NCI-H1417 treated with DMSO at 0.1 percent for 48 hours (cell line): Measurements from ENCODE around the gene IMPA2.
"Not testable (repeated sequence)": the region's sequence is repeated elsewhere in the genome, so short reads cannot be mapped to it uniquely, and the experiment has no call there.

Experiments
- DNase-seq: peaks from one replicate; lab custom pipeline; 2025; lab: John Stamatoyannopoulos, UW

IMPA2 gene

DNA sequence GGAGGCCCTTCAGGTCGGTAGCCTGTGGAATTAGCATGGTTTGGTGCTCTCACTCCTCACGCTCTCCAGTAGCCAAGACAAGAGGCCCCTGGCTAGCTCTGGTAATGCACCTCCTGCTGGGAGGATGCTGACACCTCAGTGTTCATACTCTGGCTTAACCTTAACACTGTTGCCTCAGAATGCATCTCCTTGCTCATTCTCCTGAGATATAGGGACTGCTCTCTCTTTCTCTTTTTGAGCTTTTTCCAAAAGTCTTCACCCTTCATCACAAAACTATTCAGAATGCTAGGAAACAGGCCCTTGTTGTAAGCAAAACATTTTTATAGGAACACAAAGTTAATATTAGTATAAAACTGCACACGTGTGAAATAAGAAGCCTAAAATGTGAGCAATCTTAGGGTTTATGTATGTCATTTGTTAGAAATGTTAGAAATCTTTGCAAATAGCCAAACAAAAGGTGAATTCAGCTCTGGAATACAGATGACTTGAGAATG is 17.3 kb upstream of the IMPA2 start:
- no peak for DNase-seq

DNA sequence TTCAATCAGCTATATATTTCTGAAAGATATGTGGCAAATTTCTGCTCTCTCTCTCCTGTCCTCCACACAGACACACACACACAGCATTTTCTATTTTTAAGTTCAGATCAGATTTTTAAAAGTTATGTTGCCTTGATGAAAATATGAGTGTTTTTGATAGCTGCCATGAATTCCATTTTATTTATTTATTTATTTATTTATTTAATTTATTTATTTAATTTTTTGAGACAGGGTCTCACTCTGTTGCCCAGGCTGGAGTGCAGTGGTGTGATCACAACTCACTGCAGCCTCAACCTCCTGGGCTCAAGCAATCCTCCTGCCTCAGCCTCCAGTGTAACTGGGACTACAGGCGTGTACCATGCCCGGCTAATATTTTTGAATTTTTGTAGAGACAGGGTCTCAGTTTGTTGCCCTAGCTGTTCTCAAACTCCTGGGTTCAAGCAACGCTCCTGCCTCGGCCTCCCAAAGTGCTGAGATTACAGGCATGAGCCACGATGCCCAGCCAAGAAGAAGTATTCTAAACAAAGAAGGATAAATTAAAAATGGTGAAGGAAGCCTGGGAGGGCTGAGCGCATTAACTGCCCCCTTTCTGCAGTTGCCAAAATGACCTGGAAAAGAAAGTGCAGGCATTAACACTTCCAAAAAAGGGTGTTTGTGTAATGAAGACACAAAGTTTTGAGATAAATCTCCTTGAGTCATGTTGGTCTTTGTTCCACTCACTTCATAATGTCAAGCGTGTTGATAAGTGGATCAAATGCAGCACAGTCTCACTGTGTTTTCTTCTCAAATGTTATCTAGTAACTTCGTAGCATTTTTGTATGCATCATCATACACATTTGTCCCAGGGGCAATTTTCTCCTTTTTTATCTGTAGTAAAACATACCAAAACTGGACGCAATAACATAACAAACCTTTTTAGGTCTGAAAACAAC is 11.1 kb upstream of the IMPA2 start:
- no peak for DNase-seq

DNA sequence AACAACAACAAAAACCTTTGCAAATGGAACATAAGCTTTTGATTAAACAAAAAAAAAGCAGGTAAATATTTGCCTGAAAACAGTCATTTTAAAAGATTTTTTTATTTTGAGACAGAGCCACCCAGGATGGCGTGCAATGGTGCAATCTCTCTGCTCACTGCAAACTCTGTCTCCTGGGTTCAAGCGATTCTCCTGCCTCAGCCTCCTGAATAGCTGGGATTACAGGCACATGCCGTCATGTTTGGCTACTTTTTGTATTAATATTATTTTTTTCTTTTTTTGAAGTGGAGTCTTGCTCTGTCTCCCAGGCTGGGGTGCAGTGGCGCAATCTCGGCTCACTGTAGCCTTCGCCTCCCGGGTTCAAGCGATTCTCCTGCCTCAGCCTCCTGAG is 10.5 kb upstream of the IMPA2 start:
- DNase-seq, result not testable (repeated sequence)

DNA sequence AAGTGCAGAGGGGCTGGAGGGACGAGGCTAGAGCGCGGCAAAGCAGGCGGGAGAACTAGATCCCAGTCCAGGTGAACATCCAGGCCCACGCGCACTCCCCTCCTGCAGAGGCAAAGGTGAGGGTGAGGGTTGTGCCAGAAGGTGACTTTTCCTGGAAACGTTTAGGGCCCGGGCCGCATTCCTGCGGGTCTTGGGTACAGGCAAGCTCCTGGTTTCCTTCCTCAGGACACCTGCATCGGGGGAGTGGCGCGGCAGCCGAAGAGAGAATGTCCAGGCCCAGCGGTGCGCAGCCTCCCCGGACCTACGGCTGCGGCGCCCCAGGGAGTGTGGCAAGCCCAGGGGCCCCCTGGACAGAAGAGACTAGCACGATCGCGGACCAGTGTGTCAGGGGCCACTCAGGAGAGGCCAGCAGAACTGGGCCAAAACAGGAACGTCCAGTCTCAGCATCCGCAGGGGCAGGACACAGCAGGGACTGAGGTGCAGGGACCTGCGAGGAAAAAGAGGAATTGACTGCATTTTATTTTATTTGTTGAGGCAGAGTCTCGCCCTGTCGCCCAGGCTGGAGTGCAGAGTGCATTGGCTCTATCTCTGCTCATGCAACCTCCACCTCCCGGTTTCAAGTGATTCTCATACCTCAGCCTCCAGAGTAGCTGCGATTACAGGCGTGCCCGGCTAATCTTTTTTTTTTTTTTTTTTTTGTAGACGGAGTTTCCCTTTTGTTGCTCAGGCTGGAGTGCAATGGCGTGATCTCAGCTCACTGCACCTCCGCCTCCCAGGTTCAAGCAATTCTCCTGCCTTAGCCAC is 8.7 kb upstream of the IMPA2 start:
- DNase-seq, result no peak

DNA sequence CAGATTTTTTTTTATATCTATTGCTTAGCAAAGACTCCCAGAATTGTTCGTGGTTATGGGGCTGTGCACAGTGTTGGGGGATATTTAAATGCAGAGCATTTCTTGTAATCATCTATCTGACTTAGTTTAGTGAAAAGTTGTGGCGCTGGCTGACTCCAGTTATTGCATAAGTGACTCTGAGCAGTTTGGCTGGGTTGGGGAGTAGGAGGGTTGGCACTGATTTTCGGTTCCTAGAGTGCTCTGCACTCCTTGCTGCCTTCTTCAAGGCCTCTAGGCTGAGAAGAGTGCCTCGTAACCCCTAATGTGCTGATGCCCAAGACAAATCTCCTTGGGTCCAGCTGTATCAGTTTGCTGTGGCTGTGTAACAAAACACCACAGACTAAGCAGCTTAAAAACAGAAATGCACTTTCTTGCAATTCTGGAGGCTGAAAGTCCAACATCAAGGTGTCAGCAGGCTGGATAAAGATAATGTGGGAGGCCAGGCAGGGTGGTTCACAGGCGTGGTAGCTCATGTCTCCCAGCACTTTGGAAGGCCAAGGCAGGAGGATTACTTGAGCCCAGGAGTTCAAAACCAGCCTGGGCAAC is 6.5 kb upstream of the IMPA2 start:
- no peak for DNase-seq

DNA sequence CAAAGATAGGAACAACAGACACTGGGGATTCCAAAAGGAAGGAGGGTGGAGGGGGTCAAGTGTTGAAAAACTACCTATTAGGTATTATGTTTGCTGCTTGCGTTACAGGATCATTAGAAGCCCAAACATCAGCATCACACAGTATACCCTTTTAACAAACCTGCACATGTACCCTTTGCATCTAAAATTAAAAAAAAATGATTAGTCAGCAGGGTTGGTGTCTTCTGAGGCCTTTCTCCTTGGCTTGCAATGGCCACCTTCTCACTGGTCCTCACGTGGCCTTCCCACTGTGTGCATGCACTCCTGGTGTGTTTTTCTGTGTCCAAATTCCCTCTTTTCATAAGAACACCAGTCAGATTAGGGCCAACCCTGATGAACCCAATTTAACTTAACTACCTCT is 5.6 kb upstream of the IMPA2 start:
- no peak for DNase-seq

DNA sequence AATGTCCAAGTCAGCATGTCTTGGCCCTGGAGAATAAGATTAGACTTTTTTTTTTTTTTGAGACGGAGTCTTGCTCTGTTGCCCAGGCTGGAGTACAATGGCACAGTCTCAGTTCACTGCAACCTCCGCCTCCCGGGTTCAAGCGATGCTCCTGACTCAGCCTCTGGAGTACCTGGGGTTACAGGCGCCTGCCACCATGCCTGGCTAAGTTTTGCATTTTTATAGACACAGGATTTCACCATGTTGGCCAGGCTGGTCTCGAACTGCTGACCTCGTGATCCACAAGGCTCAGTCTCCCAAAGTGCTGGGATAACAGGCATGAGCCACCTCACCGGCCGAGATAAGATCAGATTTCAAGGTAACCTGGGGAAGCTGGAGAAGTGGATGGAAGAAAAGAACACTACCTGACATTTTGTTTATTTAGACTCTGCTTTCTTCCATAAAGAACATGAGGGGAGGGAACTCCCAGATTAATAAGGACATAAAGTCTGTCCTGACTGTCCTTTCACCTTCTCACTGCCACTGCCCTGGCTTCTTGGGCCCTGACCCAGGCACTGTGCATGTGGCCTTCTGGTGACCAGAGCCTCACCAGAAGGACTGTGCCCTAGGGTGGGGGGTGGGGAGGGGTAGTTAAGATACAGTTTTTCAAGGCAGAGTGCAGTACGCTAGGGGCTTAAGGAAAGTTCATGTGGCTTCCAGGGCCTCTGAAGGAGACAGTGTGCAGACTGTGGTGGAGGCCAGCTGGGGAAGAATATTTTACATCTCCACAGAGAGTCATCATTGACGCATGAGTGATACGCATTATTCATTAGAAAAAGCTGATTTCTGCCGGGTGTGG is 4.8 kb upstream of the IMPA2 start:
- DNase-seq, result no peak

DNA sequence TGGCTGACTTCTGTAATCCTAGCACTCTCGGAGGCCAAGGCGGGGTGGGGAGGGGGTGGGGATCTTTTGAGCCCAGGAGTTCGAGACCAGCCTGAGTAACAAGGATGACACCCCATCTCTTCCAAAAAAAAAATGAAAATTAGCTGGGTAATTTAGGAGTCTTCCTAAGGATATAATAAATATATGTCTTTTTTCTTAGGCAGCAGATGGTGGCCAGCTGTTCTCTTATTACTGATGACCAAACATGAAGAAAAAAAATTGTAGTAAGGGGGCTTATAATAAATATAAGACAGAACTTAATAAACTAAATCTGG is 4.2 kb upstream of the IMPA2 start:
- DNase-seq, result no peak

DNA sequence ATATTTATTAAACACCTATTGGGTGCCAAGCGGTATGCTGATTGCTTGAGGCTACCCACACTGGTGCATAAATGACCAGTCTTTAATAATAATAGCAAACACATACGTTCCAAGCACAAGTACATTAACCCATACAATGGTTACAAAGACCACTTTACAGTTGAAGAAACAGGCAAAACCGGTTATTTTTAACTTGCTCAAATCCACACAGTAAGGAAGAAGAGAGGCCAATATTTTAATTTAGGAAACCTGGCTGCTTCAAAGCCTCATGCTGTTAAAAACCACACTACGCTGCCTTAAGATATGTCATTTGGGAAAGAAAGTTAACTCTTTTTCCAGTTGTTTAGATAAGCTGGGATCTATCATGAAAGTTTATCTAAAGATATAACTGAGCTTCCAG is 2.4 kb upstream of the IMPA2 start:
- DNase-seq, result no peak

DNA sequence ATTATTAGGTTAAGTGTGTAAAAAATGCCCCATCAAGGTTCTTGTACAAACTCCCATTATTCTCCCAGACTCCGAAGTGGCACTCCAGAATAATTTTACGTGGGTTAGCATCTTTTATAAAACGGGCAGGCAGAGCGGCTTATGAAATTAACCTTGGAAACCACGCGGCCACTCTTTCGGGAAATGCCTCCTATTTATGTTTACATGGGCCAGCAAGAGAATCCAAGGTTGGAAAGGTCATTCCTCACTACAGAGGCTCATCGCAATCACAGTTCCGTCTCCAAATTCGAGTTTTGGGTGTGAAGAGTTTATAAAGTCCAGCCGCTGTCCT is 1.2 kb upstream of the IMPA2 start:
- DNase-seq, result no peak

DNA sequence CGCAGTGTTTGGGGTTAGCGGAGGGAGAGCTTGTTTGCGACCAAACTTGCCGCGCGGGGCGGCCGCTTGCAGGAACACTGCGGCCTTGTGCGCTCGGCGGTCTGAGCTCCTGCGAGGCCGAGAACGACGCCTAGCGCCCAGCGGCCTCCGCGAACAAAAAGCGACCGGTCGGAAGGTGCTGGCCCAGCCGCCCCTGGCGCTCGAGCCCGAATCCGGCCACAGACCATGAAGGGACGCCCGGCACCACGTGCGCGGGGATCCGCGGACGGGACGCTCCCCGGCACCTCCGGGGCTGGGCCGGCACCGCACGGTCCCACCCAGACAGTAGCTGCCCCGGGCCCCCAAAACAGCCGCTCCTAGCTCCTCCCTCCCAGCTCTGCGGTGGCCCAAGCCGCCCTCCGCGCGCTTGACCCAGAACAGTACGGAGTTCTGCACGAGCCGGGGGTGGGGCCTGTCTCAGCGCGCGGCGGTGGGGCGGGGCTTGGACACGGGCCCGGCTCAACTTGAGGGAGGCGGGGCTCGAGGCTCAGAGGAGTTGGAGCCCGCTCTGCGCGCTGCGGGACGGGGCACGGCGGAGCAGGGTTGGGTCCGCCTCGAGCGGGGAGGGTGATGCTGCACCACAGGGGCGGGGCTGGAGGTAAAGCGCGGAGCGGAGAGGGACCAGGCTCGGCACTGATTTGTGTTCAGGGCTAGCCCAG is 664 bp upstream of the IMPA2 start:
- DNase-seq, result peak; percentile 72

DNA sequence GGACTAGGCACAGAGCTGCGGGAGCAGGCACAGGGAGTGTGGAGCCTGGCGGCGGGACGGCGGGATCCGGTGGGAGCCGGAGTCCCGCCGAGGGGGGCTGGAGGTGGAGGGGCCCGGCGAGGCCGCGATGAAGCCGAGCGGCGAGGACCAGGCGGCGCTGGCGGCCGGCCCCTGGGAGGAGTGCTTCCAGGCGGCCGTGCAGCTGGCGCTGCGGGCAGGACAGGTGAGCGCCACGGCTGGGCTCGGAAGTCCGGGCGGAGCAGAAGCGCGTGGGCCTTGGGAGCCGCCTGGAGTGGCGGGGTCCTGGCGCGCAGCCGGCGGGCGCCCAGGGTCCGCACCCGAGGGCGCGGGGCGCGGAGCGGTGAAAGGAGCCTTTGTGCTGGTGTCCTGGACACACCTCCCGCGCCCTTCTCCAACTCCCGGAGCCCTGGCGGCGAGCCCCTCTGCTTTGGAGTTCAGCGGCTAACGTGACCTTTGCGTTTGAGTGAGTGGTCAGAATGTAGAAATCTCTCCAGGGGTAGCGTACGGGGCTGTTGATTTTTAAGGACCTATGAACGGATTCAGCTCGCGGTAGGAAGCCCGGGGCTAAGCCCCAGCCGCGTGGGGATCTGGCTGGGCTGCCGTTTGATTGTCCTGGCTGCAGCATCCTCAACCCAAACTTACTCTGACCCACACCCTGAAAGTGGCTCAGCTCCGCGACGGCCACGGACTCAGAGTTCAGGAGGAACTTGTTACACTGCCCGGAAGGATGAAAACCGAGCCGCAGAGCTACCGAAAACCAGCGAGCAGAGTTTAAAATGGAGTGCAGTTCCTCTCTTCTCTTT is 448 bp downstream of the IMPA2 start:
- DNase-seq, result no peak

DNA sequence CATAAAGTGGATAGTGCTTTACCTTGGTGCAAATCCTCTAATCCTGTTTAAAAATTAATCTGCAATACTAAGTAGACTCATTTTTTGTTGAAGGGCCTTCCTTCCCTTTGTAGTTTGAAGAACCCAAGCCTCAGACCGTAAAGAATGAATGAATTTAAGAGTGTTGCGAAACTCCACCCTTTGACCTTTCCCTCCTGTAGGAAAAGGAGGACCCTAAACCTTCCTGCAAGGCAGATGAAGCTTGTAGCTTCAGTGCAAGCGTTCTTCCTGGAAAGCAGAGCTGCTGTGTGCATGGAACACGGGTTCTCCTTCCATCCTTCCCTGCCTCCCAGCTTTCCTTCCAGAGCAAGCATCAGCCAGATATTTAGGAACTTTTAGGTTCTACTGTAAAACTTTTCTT is 1.7 kb downstream of the IMPA2 start:
- no peak for DNase-seq

DNA sequence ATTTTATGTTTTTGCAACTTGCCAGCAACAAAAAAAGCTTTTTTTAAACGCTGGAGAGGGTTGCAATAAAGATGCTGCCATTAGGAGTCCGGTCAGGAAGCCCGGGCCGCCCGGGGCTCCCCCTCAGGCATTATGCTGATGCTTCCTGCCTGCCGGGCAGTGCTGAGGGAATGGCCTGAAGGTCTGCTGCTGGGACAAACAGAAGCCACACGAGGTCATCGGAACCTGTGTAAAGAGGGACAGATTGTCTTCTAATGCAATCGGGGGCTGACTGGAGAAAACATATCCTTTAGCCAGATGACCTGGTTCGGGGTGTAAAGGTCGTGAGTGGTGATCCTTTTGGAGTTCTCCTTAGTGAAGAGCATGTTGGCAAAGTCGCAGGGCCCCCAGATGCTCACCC is 2.3 kb downstream of the IMPA2 start:
- no peak for DNase-seq

DNA sequence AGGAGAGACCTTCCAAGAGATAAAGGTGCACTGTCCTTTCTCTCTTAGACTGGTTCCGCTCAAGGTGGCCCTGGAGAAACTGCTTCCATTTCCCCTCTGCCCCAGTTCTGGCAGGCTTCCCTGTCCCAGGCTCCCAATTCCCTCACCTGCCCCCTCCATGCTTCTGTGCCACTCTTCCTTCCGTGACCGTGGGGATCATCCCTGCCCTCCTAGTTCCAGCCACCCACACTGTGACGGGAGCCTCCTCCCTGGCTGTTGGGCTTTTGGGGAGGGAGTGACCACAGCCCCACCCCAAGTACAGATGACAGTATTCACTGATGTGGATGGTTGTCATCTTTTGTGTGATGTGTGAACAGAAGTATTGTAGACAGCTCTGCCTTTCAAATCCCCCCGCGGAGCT is 2.8 kb downstream of the IMPA2 start:
- no peak for DNase-seq

DNA sequence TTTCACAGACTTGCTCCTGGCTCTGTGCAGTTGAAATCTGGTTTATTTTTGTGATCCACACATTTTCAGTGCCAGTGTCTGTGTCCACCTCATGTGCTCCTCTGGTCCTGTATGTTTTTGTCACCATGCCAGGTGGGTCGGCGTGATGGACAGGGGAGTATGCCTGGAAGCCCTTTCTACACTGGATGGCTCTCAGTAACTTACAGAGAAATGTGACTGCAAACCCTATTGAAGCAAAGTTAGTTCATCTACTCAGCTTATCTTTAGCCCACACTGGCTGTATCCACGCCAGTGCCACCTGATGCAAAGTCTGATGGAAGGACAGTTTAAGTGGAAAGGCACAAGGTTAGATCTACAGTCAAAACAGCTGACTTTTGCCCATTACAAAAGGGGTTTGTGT is 4.3 kb downstream of the IMPA2 start:
- DNase-seq, result no peak

DNA sequence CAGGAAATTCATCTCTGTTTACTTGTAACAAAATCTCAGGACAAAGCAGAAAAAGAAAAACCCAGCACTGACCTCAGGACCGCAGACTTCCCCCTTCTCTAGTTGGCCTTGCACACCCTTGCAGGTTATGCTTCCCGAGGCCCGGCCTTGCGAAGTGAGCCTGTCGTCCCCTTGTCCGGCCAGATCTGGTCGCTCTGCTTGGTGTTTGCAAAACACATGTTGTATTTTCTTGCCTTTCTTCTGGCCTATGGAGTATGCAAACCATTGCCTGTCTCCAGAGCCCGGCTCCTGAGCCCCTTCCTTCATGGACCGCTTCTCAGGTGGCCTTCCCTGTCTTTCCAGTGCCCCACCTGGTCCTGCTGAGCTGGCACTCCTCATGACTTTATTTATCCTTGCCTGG is 4.8 kb downstream of the IMPA2 start:
- DNase-seq, result no peak

DNA sequence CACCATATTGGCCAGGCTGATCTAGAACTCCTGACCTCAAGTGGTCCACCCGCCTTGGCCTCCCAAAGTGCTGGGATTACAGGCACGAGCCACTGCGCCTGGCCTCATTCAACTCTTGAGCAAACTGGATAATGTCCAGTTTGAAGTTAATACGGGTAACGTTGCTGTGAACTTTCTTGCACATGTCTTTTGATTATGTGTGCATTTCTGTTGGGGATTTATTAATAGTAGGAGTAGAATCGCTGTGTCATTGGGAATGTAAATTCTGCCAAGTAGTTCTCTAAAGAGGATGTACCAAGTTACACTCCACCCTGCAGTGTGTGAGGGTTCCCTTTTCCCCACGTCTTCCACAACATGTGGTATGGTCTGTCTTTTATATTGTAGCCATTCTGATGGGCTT is 6.2 kb downstream of the IMPA2 start:
- DNase-seq, result no peak

DNA sequence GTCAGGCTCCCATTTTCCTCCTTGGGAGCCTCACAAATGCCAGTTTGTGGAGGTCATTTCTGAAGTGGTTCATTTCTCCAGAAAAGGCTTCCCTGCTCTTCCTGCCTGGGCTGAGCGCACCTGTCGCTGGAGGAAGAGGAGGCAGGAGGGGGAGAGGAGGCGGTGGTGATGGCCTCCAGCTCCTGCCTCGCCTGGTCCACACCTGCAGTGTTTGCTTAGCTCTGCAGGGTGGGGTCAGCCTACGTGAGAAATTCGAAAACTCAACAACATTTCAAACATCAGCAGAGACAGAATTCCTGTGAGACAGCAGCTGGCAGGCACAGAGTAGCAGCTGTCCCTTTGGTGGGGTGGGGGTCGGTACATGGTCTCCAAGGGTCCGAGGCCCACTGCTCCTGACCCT is 7.9 kb downstream of the IMPA2 start:
- DNase-seq, result no peak

DNA sequence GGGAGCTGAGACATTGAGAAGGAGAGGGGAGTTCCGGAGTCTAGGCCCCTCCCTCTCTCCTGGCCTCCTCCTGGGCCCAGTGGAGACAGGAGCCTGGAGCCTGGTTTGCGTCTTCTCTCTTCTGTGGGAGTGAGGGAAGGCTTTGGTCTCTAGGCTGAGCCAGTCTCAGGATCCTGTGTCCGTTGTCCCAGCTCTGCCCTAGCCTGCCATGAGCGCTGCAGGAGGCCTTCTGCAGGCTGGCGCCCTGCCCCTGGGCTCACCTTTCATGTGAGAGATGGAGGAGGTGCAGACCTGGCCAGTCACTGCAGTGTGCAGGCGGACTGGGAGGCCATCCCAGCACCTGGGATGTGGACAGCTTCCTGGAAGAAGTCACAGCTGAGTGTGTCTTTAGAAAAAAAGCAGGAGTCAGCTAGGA is 8.7 kb downstream of the IMPA2 start:
- DNase-seq, result no peak

DNA sequence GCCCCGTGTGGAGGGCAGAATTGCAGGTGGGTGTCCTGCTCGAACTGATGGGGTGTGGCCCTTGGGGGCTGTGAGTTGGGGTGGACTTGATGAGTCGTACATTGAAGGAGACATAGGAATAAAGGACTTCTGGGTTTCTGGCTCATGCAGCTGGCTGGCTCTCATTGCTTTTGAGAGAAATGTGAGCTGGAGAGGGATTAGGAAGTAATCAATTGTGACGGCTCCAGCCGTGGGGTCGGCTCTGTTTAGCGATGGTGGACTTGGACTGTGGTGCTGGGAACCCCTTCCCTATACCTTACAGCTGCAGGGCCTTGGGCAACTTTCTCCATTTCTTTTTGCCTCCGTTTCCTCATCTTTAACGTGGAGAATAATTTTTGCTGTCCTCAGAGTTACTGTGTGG is 9.2 kb downstream of the IMPA2 start:
- DNase-seq, result no peak
